Neural progenitor cell (in vitro differentiated cells): Measurements from ENCODE around the gene CST9L. TPM values are rescaled to one million over a fixed set of nuclear protein-coding genes. Genes with fewer than 3 reads are reported as not detected.

Experiments
- DNase-seq: peaks from one replicate; pipeline ENCODE4 v3.0.0-alpha.2; 2016; ENCODE audit warnings: low spot score
- H2AFZ ChIP-seq: fragments of 200-600 bp; sonication (generic); replicated peaks from 2 replicates; pipeline ENCODE4 v1.6.1; 2016; ENCODE audit warnings: antibody characterized with exemption
- H3F3A ChIP-seq: fragments of 200-600 bp; sonication (generic); 2 replicates; pipeline ENCODE4 v1.6.1; 2016; ENCODE audit warnings: antibody characterized with exemption, low read depth
- H3K27ac ChIP-seq: fragments of 200-600 bp; sonication (generic); 2 replicates; pipeline ENCODE4 v1.5.1; 2016; ENCODE audit warnings: mild to moderate bottlenecking
- H3K27me3 ChIP-seq: fragments of 200-600 bp; sonication (generic); 2 replicates; pipeline ENCODE4 v1.6.1; 2016; ENCODE audit warnings: mild to moderate bottlenecking, moderate library complexity
- H3K36me3 ChIP-seq: fragments of 200-600 bp; sonication (generic); 2 replicates; pipeline ENCODE4 v1.5.1; 2016
- H3K4me1 ChIP-seq: fragments of 200-600 bp; sonication (generic); 2 replicates; pipeline ENCODE4 v1.6.1; 2016; ENCODE audit warnings: mixed run types
- H3K4me2 ChIP-seq: fragments of 200-600 bp; sonication (generic); 2 replicates; pipeline ENCODE4 v1.6.1; 2016
- H3K4me3 ChIP-seq: fragments of 200-600 bp; sonication (generic); 2 replicates; pipeline ENCODE4 v1.5.1; 2016
- H3K79me2 ChIP-seq: fragments of 200-600 bp; sonication (generic); 2 replicates; pipeline ENCODE4 v1.6.1; 2016; ENCODE audit warnings: low read depth
- H3K9ac ChIP-seq: fragments of 200-600 bp; sonication (generic); 2 replicates; pipeline ENCODE4 v1.6.1; 2016
- H3K9me3 ChIP-seq: fragments of 200-600 bp; sonication (generic); 2 replicates; pipeline ENCODE4 v1.5.1; 2016; ENCODE audit warnings: low read depth
- H4K20me1 ChIP-seq: fragments of 200-600 bp; sonication (generic); 2 replicates; pipeline ENCODE4 v1.6.1; 2016; ENCODE audit warnings: low read depth
- H3K27ac Mint-ChIP-seq: 3 replicates; pipeline ENCODE4 v1.8.0; 2021; ENCODE audit warnings: mixed read lengths
- H3K27me3 Mint-ChIP-seq: 2 replicates; pipeline ENCODE4 v1.8.0; 2022; ENCODE audit warnings: low read depth, mild to moderate bottlenecking, inconsistent platforms, moderate library complexity, mixed read lengths; ENCODE audit not compliant: insufficient read depth
- H3K36me3 Mint-ChIP-seq: 3 replicates; pipeline ENCODE4 v1.8.0; 2021; ENCODE audit warnings: mixed read lengths
- H3K4me1 Mint-ChIP-seq: 3 replicates; pipeline ENCODE4 v1.8.0; 2021; ENCODE audit warnings: mixed read lengths
- H3K4me3 Mint-ChIP-seq: 3 replicates; pipeline ENCODE4 v1.8.0; 2021; ENCODE audit warnings: mild to moderate bottlenecking, moderate library complexity, mixed read lengths
- H3K9me3 Mint-ChIP-seq: 3 replicates; pipeline ENCODE4 v1.8.0; 2020; ENCODE audit warnings: mixed read lengths
- CTCF ChIP-seq: fragments of 200-600 bp; sonication (generic); IDR thresholded peaks from 2 replicates; pipeline ENCODE4 v1.5.1; 2017; ENCODE audit warnings: antibody characterized with exemption, mild to moderate bottlenecking
- EZH2 ChIP-seq: fragments of 200-600 bp; sonication (generic); IDR thresholded peaks from 2 replicates; pipeline ENCODE4 v1.6.1; 2017; ENCODE audit warnings: antibody characterized with exemption, mild to moderate bottlenecking, moderate library complexity
- EZH2phosphoT487 ChIP-seq: fragments of 200-600 bp; sonication (generic); IDR thresholded peaks from 2 replicates; pipeline ENCODE4 v1.6.1; 2017; ENCODE audit warnings: antibody characterized with exemption
- total RNA-seq: library from RNA; depleted of rRNA; stranded (reverse); fragments of >200 nt; gene quantifications from 2 replicates; pipeline ENCODE4 v1.2.3, GENCODE V29; 2015; ENCODE audit warnings: low replicate concordance

The CST9L gene
- total RNA-seq, 1 donor from 2014 or later, result not detected

GRCh38 chr20:23548408-23548807 is 19.9 kb downstream of the CST9L start:
- no peak for DNase-seq
- Histone ChIP-seq H3K27ac (no peak overlapping the region), H3K27me3 (no peaks in the 10 kb centered on the region), H3K4me1 (no peaks in the 10 kb centered on the region), H2AFZ (no peak overlapping the region), H3K4me2 (no peak overlapping the region), H3K4me3 (no peak overlapping the region), H3F3A (no peaks in the 10 kb centered on the region), H3K36me3 (no peaks in the 10 kb centered on the region), H3K9me3 (no peaks in the 10 kb centered on the region), H3K9ac (no peak overlapping the region), H3K79me2 (no peaks in the 10 kb centered on the region), H4K20me1 (no peaks in the 10 kb centered on the region)
- Mint-ChIP-seq H3K4me1 (no peaks in the 10 kb centered on the region), H3K27me3 (peaks cover 17% of the 10 kb centered on the region), H3K4me3 (no peak overlapping the region), H3K36me3 (no peaks in the 10 kb centered on the region), H3K9me3 (peaks cover 3% of the 10 kb centered on the region), H3K27ac (no peak overlapping the region)
- TF ChIP-seq EZH2phosphoT487 (no peak), EZH2 (no peak), CTCF (no peak)

GRCh38 chr20:23547613-23548012 is 20.7 kb downstream of the CST9L start:
- no peaks in the 10 kb centered on the region for H4K20me1 ChIP-seq
- no peaks in the 10 kb centered on the region for H3K36me3 ChIP-seq
- no peak overlapping the region for H3K27ac Mint-ChIP-seq
- H3F3A ChIP-seq, result no peaks in the 10 kb centered on the region
- no peak for DNase-seq
- H3K9ac ChIP-seq, result no peak overlapping the region
- no peaks in the 10 kb centered on the region for H3K9me3 ChIP-seq
- H2AFZ ChIP-seq, result no peak overlapping the region
- peaks cover 17% of the 10 kb centered on the region for H3K27me3 Mint-ChIP-seq
- no peak for TF ChIP-seq EZH2
- TF ChIP-seq CTCF, result no peak
- no peak for TF ChIP-seq EZH2phosphoT487
- H3K4me2 ChIP-seq, result no peak overlapping the region
- no peaks in the 10 kb centered on the region for H3K36me3 Mint-ChIP-seq
- H3K79me2 ChIP-seq, result no peaks in the 10 kb centered on the region
- no peaks in the 10 kb centered on the region for H3K27me3 ChIP-seq
- H3K27ac ChIP-seq, result no peak overlapping the region
- H3K4me3 Mint-ChIP-seq, result no peak overlapping the region
- no peak overlapping the region for H3K4me3 ChIP-seq
- H3K4me1 ChIP-seq, result no peaks in the 10 kb centered on the region
- H3K9me3 Mint-ChIP-seq, result peaks cover 3% of the 10 kb centered on the region
- no peaks in the 10 kb centered on the region for H3K4me1 Mint-ChIP-seq

DNA sequence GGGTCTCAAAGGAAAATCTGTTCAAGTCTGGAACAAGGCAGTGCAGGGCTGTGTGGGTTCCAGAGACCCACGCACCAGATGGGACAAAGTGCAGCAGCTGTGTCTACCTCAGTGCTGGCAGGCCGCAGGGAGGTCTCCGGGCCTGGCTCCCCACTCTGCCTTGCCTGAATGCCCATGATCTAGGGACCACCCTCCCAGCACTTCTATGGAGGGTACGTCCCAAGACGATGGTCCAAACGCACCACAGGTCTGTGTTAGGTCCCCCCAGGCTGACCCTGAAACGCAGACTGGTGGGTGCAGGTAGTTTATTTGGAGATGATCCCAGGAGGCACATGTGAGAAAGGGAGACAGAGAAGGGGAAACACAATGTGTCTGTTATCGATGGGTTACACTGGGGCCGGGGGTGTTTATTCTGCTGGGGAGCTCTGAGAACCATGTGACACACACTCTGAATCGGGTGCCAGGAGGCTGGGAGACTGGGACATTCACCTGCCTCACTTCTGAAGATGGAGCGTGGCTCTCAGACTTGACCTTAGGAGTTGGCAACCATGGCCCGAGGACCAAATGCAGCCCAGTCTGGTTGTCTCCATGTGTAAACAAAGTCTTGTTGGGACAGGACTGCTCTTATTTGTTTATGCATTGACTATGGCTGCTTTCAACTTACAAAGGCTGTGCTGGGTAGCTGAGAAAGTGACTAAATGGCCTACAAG is 21.7 kb downstream of the CST9L start:
- peaks cover 24% of the 10 kb centered on the region for H3K27me3 Mint-ChIP-seq
- no peaks in the 10 kb centered on the region for H3K9me3 ChIP-seq
- no peaks in the 10 kb centered on the region for H3K36me3 Mint-ChIP-seq
- no peak overlapping the region for H3K4me3 ChIP-seq
- peaks cover 3% of the 10 kb centered on the region for H3K9me3 Mint-ChIP-seq
- H3K27ac ChIP-seq, result no peak overlapping the region
- H3K79me2 ChIP-seq, result no peaks in the 10 kb centered on the region
- no peaks in the 10 kb centered on the region for H4K20me1 ChIP-seq
- H2AFZ ChIP-seq, result no peak overlapping the region
- no peaks in the 10 kb centered on the region for H3F3A ChIP-seq
- H3K27ac Mint-ChIP-seq, result no peak overlapping the region
- no peak overlapping the region for H3K4me3 Mint-ChIP-seq
- TF ChIP-seq CTCF (no peak), EZH2phosphoT487 (no peak), EZH2 (no peak)
- H3K27me3 ChIP-seq, result no peaks in the 10 kb centered on the region
- peaks cover 7% of the 10 kb centered on the region for H3K4me1 Mint-ChIP-seq
- H3K4me2 ChIP-seq, result no peak overlapping the region
- H3K4me1 ChIP-seq, result peaks cover 4% of the 10 kb centered on the region
- H3K36me3 ChIP-seq, result no peaks in the 10 kb centered on the region
- H3K9ac ChIP-seq, result no peak overlapping the region
- DNase-seq, result no peak
